Stimulated activated CD4-positive, alpha-beta T cell treated with anti-CD3 and anti-CD28 coated beads, Interleukin-1b, Interleukin-23, amount 100 ng/mL, for 24 hours (primary cell): ENCODE measurements around the gene CHD6.

Experiments
- DNase-seq, 4 experiments: peaks; one replicate each; pipeline ENCODE4 v3.0.0-alpha.2; 2020; ENCODE audit warnings: low read depth in 4 of 4, low spot score in 1 of 4

Gene CHD6

DNA sequence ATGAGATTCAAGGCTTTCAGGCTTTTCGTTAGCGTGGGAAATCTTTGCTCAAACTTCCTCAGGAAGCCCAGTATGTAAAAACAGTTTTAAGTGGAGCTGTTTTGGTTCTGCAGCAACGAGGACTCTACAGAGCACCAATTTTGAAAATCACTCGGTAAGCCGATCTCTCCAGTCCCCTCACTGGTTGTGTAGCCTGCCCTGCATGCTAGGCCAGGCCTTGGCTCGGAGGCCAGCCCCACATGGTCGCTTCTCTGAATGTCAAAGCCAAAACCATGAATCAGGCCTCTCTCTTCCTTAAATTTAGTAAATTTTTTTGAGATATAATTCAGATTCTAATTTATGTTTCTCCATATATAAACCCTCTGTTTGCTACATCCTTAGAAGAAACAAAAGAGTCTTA lies 108.0 kb downstream of the CHD6 start:
- DNase-seq = no peak

DNA sequence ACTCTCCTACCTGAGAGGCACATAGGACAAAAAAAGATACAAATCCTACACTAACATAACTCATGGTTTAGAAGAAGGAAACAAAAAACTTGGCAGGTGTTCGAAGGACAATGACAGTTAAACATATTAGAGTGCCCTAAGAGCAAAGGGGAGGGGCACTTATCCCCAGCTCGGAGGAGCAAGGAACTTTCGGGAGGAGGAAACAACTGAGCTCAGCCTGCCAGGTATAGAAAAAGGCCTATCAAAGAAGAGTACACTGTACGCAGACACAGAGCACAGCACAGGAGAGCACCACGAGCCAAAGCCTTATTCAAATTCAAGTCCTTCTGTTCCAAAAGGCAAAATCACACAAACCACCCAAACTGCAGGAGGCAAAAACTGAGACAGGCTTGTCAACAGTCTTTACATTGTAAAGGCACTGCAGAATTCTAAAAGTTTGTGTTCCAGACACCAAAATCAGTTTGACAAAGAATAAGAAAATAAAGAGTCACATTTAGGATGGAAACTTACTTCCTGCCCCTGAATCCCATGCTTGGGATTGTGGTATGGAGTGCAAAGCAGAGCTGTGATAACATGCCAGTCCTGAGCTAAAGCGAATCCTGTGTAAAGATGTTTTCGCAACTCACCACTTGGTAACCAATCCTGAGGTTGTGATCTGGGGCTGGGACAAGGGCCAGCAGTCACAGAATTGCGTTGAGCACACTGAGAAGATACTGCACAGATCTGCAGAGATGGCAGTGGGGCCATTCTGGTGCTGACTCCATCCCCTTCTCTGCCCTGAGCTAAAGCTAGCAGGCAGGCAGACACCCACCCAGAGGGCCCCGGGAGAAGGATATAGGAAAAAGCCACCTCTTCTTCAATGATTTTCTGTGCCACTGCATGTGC lies 108.6 kb downstream of the CHD6 start:
- no peak for DNase-seq

DNA sequence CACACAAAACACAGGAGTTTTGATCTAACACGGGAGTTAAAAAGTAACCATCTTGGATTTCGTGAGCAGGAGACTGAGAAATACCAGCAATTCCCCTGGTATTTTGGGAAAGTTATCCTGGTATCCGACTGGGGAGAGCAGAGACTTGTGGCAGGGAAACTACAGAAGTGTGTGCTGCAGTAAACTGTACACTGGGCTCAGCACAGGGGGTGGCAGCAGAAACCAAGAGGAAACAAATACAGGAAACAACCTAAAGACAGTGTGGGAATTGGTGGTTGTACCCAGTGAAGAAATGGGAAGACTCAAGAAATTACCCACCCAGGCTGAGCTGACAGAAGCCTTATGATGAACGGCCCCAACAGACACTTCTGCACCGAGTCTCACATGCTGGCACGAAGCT lies 109.8 kb downstream of the CHD6 start:
- no peak for DNase-seq

DNA sequence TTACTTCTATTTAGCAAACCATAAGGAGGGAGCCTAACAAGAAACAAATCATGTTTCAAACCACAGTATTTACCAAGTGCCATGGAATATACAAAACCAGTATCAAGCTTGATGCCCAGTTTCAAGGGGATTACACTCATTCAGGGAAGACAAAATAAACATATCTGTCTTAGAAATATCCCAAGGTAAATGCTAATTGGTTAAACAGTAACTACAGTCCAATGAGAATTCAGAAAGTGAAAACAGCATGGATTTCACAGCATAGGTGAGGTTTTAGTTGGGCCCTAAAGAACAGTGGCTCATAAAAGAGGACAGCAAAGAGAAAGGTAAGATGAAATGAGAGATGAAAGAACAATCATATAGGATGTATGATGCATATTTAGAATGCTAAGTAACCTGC lies 110.3 kb downstream of the CHD6 start:
- DNase-seq = no peak

DNA sequence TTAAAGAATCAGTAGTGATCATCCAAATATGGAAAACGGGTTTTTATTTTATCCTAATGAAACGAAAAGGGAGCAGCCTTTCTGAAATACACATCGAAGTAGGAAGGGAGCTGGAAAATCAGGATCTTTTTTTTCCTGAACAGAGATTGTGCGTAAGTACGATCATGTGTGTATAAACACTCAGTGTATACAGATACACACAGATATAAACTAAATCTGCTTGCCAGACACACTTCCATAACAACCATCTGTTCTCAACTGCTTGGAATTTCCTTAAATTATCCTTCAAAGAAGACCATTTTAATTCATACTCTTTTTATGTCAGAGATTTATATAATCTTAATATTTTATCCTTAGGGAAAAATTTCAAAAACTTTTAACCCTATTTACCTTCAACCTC lies 110.7 kb downstream of the CHD6 start:
- DNase-seq = no peak

DNA sequence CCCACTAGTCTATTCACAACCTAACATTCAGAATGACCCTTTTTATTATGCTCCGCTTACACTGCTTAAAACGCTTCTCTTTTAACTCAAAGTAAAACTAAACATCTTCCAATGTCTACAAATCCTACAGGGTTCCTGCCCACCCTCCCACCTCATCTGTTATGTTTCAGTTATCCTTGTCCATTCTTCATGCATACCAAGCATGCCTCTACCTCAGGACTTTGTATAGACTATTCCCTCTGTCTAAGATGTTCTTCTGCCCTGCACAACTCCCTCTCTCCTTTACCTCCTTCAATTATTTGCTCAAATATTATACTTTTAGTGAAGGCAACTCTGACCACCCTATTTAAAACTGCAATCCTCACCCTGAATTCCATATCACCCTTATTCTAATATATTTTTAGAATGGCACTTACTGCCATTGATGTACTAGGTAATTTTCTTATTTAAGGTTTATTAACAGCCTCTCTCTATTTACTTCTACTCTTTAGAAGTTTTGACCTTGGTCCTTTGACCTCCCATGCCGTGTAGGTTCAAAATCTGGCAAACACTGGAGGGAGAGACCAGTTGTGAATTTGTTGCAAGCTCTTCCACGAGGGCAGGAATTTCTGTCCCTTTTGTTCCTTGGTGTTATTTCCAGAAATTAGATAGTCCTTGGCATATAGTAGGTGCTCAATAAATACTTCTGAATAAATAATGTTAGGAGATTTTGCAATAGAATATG lies 111.8 kb downstream of the CHD6 start:
- no peak for DNase-seq

DNA sequence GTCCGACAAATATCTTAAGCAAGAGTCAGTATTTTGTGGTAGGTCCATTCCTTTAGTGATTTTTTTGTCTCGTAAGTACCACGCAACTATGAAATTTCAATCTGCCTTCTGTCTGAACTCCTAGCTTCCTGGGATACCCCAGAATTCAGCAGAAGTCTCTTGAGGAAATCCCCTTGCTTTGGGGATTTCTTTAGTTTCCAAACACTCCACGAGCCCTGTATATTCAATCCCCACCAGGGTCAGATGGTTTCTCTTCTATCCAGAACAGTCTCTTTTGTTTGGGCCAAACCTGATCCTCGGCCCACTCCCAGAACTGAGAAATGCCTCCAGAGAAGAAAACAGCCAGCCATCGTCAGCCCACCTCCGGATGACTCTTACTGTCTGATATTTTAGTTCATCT lies 113.0 kb downstream of the CHD6 start:
- no peak for DNase-seq

DNA sequence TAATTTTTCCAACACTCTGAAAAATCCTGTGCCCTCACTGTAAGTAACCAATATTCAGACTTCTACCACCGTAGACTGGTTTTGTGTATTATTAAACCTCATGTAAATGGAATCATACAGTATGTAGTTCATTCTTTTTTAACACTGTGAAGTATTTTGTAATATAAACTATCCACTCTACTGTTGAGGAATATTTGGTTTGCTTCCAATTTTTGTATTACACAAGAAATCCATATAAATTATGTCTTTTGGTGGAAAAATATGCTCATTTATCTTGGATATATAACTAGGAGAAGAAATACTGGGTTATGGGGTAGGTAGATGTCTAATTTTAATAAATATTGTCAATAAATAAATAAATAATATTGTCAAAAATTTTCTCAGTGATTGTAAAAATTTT lies 116.8 kb downstream of the CHD6 start:
- DNase-seq = no peak

DNA sequence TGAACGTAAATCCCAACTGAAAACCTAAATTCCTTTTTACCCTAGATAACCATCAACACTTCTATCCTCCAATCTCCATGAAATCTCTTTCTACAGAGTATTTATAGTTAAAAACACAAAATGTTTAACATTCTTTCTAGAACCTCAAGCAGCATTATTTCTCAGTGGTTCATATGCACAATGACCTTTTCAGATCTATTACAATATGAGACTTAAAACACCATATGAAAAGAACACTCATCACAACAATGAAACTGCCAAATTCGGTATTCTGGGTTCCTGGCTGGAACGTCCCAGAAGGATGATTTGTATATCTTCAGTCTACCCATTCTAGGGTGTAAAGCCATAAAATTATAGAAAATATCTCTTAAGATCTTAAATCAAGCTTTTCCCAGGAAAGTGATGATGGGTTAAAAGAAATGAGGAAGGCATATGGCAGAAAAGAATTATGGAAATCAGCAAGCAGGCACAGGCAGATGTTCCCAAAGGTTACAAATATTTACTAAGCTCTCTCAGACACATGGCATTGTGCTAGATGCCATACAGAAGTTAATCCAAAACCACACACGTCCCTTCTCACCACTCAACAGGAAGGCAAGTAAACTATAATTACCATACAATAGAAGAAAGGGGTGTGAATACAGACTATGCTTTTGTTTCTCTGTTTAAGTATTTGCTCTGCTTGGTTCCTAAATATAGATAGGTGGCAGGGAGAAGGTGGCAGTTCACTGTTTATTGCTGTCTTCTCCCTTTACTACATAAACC lies 118.0 kb downstream of the CHD6 start:
- no peak for DNase-seq

DNA sequence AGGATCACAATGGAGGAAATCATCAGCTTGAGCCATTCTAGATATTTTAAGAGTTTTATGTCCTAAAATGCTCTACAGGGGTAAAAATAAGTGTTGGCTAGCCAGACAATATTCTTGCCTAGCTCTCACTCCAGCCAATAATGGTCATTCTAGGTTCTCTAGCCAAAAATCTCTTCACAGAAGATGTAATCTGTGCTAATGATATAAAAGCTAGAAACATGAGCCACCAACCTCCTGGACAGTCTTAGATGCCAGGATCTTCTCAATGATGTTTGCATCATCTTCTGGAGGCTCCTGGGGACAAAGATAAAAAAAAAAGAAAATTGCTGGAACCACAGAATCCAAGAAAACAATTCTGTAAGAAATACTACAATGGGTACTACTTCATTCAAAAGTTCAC lies 119.1 kb downstream of the CHD6 start:
- DNase-seq = no peak

DNA sequence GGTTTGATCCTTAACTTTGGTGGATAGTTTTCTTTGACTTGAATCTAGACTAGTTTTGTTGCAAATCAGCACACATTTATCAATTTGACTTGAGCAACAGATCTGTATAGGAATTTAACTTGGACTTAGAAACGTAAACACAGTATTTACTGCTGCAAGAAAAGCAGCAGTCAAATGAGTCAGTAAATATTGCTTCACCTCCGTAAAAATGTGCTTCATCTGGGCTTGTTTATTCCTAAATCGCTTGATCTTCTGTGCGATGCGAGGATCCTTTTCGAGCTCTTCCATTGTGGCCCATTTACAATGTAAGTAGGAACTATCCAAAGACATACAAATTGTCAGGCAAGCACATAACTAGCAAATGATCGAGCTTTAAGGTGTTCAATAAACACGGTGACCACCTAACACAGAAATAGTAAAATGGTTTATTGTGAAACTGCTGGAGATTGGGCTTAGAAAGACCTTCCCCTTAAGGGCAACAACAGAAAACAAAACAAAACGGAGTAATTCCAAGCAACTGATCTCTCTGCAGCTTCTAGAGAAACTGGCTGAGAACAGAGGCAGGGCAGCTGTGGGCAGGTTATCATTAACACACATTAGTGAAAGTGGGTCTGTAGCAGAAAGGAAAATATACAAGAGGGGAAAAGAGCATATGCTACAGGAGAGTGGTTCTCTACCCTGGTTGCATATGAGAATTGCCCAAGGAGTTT lies 120.8 kb downstream of the CHD6 start:
- no peak for DNase-seq

DNA sequence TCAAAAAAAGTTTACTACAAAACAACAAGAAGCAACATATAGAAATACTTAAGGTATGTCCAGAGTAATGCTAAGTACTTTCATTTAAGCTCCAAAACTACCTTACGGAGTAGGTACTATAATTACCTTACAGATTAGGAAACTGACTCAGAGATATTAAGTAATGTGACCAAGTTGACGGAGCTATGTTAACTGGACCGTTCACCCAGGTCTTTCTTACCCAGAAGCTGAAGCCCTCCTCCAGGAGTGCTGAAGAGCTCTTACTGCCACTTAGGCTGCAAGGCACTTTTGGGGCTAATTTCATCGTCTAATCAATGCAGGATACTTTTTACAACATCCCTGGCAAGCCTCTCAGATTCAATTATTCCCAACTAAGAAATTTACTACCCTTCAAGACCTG lies 123.7 kb downstream of the CHD6 start:
- DNase-seq = no peak

DNA sequence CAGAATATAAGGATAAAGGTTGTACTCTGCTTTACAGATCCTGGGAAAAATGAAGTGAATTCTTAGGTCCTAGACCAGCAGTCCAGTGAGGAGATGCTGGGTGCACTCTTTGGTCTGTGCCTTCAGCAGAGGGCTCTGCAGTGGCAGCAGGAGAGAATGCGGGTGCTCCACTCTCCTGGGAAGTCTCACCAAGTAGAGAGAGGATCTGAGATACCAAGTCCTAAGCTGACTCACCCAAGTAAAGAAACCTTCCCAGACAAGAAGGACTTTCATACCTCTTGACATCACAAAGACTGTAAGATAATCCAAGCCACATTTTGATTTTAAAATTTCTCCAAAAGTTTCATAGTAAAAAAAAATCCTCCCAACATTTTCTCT lies 134.6 kb downstream of the CHD6 start:
- DNase-seq = no peak

DNA sequence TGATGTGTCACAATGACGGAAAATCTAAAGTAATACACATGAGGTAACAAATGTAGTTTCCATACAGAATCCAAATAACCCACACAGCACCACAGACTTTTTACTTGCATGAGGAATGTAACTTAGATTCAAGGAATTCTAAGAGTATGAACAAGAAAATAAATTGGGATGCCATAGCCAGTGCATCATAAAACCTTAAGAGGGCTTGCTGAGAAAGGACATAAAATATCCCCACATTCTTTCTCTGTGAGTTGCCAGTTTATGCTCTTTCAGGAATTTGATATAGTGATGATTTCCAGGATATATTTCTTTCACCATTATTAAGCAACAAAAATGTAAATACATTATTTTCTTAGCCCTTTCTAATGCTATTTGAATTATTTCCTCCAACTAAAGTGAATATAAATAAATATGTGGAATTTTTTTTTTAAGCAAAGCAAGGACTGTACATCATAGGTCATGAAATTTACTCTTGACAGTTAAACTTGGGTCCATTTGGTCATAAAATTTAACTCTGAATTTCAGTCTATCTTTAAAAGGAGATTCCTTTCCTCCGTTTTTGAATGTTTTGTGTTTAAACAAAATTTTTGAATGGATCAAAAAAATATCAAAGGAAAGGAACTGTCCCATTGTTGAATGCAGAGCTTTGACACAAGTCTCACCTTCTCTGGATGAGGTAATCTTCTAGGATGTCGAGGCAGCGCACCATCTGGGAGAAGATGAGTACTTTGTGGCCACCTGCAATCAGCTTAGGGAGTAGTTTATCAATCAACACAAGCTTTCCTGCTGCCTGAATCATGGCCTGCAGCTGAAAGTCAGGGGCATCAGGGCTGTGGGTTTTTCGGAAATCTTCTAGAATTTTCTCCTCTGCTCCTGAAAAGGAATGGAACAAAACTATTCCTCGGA lies 135.3 kb downstream of the CHD6 start:
- no peak for DNase-seq

DNA sequence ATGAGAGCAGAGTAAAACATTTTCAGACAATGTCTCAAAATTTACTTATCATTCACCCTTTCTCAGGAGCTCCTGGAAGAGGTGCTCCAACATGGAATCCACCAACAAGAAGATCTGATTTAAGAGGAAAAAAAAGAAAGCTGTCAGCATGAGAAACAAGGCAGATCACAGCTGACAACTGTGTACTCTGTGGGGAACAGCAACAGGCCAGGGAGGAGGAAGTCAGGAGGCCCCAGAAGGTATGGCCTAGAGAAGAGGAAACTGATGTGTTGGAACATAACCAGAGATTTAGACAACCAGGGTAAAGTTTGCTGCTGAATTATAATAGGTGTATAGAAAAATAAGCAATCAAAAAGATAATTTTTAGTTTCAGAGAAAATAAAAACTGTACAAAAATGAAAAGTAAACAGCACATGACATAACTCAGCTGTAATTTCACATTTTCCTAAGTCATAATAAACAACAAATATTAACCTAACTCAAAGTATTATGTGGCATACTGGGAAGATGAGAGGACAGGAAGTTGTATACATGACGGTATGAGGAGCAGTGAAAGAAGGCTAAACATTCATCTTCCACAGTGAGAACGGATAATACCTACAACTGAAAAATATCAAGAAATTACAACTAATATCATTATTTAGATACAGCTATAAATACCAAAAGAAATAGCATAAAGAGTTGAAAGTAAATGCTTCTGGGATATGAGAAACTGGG lies 138.0 kb downstream of the CHD6 start:
- no peak for DNase-seq

DNA sequence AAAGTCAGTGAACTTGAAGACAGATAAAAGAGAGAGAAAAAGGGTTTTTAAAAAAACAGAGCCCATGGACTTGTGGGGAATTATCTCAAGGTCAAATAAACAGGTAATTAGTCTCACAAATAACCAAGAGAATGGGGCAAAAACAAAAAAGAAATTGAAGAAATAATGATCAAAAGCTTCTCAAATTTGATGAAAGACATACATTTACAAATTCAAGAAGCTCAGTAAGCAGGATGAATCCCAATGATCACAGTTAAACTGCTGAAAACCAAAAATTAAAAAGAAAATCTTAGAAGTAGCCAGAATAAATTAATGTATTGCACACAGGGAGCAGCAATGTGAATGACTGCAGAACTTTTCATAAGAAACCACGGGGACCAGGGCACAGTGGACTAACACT lies 139.1 kb downstream of the CHD6 start:
- DNase-seq = no peak

DNA sequence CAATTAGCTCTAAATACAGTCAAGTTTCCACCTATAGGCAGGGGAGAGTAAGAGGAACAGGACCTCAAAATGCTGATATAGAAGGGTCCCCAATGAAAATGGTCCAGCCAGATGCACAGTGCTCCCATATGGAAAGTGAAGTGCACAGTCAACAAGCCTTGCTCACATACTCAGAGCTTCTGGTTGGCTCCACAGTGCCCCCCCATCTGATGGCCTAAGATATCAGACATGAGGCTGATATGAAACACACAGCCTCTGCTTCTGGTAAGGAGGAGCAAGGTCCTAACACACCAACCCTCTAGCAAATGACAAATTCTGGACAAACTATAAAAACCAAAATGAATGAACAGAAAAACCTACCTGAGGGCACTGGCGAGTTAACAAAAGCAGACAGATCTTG lies 140.2 kb downstream of the CHD6 start:
- DNase-seq = no peak

DNA sequence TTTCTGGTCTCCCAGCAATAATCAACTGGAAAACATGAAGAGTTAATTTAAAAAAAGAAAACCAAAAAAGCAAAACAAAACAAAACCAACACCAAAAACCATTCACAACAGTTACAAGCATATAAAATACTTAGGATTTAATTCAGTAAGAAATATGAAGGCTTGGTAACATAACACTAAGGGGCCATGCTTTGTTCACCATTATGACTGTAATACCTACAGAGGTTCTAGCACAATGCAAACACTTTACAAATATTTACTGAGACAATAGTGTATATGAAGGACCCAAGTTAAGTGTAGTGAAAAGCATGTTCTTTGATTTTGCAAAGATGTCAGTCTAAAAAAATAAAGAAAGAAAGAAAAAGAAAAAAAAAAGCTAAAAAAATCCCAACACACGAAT lies 141.7 kb downstream of the CHD6 start:
- DNase-seq = no peak

DNA sequence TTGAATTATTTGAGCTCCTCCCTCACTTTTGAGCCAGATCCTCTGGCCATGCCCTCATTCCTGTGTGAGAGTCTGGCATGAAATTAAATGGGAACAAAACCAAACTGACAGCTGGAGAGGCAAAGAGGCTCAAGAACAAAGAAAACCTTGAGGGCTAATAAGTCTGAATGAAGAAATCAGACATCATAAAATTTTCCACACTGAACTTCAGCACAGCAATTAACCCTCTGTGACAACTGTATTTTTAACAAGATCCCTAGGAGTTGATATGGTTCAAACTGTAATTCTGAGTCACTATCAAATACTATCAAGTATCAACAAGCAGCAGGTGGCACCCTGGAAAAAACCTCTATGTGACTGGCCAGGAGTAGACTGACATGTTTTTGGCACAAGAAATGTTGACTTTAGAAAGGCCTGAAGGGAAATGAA lies 142.2 kb downstream of the CHD6 start:
- DNase-seq = no peak

DNA sequence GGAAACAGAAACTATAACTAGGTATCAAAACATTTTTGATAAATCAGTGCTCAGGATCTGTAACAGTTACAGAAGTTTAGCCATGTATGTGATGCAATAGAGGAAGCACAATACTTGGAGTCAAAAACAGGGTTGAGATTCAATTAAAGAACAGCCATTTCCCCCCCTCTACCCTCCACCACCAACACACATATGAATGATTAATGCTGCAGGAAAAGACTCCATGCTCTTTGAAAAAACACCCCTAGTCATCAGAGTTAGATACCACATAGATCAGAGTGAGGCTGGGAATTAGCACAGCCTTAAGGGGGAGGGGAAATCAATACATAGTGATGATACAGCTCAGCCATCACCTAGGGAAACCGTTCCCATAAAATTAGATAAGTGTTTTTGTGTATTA lies 142.7 kb downstream of the CHD6 start:
- DNase-seq = no peak
